HG03342 (cell line): Measurements from ENCODE around the gene RALGPS1.
A peak's percentile ranks its signal among the peaks of the same experiment; 100 is the strongest.

Experiments used
- ATAC-seq: cut with Tn5 transposase; IDR thresholded peaks from one replicate; pipeline ENCODE4 v1.9.1; 2021; ENCODE audit warnings: mild to moderate bottlenecking, moderate library complexity; ENCODE audit not compliant: unreplicated experiment

The RALGPS1 gene

GRCh38 chr9:127020802-127021078 lies 106.2 kb downstream of the RALGPS1 start:
- ATAC-seq, result no peak

- no peak for ATAC-seq
Measured at GRCh38 chr9:127021664-127022363, 107.2 kb downstream of the RALGPS1 start.

DNA sequence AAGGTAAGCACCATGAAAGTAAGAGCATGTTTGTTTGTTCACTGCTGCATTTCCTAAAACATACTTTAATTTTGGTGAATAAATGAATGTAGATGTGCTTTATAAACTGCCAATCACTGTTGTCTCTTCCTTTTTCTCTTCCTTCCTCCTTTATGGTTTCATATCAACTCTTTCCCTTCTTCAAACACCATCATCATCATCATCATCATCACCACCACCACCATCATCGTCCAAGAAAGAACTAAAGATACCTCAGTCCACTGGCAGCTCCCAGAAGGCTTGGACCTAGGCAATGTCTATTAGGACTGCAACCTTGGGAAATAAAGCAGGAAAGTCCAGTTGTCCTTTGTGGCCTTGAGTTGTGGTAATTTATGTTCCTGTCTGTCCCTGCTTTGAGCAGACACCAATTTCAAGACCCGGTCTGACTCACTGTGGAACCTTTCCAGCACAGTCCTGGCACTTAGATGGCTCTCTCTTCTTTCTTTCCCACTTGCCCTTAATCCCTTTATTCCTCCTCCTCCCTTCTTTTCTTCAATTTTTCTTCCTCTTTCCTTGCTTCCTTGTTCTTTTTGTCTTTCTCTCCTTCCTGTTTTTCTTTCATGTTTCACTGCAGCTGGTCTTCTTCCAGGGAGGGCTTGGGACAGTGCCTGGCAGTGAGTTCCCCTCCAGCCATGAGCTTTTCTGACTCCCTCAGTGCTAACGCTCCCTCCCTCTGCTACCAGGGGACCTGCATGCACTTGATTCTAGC lies 108.5 kb downstream of the RALGPS1 start:
- ATAC-seq, result no peak

DNA sequence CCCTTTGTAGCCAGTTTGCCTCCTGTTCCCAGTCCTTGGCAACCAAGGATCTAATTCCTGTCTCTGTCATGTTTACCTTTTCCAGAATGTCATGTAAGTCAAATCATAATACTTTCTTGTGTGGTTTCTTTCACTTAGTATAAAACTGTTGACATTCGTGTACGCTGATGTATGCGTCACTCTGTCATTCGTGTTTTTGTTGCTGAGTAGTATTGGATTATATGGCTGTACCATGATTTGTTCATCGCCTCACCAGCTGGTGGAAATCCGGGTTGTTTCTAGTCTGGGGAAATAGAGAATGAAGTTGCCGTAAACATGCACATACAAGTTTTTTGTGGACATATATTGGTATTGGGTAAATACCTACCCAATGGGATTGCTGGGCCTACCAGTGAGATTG lies 110.5 kb downstream of the RALGPS1 start:
- ATAC-seq, result no peak

DNA sequence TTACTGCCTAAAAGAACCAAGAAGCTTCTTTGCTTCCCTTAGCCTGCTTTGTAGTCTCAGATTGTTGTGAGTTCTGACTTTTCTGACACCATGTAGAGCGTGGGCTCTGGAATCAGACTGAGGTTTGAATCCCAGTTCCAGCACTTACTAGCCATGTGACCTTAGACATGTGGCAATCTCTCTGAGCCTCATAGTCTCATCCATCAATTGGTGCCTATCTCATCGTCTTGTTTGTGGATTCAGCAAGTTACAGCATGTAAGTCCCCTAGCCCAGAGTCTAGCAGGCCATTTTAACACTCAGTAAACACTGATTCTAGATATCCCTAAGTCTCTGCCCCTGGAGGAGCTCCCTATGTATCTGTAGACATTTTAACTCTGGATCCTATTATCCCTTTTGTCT lies 113.1 kb downstream of the RALGPS1 start:
- ATAC-seq, result no peak

GRCh38 chr9:127029548-127029947 lies 115.0 kb downstream of the RALGPS1 start:
- ATAC-seq, result no peak

DNA sequence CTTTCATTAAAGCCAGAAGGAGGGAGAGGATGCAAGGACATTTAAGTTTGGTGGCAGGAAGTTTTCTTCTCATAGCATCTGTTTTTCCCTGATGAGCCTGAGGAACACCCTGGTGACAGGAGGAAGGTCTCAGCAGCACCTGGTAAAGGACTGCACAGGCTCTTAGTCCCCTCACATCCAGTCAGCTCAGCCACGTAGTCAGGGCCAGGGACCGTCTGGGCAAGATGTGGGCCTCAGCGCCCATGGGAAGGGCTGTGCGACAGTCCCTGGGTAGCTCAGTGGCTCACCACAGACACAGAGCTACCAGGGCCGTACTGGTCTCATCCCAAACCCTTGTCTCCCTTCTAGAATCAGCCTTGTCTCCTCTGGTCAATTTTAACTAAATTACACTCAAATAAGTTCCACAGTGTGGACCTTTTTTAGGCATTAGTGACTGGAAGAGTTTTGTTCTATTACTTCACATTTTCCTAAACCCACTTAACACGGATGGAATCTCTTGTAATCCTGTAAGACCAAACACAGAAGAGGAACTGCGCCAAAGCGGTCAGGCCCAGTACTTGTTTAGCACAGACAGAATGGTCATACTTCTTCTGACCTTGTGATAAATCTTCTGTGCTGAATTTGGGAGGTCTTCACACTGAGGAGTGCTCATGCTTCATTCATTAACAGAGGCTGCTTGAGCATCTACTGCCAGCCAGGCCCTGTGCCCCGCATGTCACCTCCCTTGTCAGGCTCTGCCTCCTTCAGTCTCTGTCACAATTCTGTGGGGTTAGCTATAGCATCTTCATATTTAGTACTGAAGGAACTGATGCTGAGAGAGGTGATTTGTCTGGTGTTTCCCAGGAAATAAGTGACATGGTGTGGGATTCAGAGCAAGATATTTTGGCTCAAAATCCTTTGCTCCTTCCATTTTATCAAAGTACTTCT lies 116.5 kb downstream of the RALGPS1 start:
- ATAC-seq, result no peak

DNA sequence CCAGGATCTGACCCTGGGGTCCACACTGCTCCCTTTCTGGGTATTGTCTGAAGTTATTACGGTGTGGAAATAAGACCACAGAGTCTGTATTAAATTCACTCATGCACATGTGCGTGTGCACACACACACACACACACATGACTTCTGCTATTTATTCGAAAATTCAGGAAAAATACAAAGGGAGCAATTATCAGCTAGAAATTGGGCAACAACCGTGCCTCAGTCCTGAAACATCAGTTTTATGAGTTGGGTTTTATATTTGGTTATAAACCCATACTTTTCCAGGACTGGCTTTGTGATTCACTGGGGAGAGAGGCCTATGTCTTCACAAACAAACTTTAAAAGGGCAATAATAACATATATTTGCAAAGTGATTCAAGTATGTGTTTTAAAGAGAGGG lies 117.7 kb downstream of the RALGPS1 start:
- ATAC-seq, result no peak

GRCh38 chr9:127033061-127033460 lies 118.5 kb downstream of the RALGPS1 start:
- no peak for ATAC-seq

DNA sequence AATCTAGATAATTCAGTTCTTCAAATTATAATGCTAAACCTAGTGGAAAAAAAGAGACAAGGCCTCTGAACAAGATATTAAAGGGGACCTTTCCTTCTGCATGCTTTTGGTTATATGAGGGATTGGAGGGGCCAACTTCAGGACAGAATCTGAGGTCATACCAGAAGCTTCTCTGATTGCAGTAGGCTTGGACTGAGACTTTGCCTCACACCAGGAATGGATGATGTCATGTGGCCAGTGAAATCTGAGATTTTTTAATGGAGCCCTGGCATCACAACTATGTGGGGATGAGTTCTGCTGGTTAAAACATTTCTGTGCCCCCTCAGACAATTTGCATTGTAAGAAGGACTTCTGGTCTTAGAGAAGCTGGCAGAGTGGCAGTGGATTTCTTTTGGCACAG lies 119.2 kb downstream of the RALGPS1 start:
- ATAC-seq, result no peak

DNA sequence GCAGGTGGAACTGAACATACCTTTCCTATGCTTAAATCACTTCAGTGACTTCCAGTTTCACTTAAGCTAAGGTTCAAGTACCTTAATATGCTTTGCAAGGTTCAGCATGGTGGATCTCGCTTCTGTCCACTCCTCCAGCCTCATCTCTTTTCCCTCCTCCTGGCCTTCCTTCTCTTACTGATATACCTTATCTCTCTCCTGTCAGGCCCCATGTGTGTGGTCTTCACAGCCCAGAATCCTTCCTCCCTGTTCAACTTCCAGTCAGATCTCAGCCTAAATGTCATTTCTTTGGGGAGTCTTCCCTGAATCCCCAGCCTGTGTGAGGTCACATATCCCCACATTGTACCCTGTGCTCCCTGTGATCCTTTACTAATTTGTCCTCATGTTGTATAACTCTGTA lies 120.1 kb downstream of the RALGPS1 start:
- ATAC-seq, result no peak

DNA sequence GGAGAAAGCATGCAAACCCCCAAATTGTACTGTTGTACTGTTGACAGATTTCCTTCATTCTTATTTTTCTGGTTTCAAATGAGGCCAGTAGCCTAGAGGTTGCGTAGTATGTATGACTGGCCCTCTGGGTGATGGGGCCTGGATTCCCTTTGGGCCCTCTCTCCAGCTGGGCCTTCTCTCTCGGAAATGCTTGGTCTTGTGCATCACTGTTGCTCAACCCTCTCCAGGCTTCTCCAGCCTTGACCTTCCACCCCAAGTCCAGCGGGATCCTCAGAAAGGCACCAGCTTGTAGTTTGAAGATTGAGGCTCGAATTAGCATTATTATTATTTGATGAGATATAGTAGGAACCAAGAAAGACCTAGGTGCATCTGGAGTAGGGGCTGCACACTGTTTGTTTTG lies 120.8 kb downstream of the RALGPS1 start:
- ATAC-seq, result no peak

GRCh38 chr9:127035948-127036347 lies 121.4 kb downstream of the RALGPS1 start:
- no peak for ATAC-seq

DNA sequence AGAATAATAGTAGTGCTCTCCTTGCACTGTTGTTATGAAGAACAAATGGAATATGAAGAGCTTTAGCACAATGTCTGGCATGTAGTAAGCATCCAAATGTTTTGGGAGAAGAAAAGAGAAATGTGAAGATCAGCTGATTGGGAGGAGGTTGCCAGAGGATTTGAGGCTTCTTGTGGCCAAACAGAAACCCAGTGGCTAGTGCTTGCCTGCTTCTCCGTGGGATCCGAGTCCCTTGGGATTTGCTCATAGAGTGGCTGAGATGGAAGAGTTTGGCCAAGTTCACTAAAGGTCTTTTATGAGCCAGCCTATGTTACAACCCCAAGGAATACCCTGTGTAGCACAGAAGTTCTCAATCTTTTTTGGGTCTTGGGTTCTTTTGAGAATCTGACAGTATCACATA lies 121.9 kb downstream of the RALGPS1 start:
- ATAC-seq, result no peak

- no peak for ATAC-seq
Measured at GRCh38 chr9:127038531-127038930, 123.9 kb downstream of the RALGPS1 start.

DNA sequence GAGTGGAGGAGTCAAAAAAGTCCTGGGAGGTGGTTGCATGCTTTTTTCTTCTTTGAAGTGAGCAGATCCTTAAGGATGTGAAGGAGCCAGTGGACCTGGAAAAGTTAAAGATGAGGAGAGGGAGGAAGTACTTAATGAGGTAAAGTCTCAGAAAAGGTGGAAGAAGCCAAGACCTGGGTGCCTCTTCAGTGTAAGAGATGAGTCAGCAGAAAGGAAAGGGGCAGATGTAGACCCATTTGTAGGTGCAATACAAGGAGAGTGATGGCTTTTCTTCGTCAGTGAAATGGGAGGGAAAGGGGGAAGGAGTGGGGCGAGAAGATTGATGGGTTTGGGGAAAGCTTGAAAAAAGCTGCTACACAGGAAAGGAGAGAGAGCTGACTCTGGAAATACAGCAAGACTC lies 124.9 kb downstream of the RALGPS1 start:
- no peak for ATAC-seq

DNA sequence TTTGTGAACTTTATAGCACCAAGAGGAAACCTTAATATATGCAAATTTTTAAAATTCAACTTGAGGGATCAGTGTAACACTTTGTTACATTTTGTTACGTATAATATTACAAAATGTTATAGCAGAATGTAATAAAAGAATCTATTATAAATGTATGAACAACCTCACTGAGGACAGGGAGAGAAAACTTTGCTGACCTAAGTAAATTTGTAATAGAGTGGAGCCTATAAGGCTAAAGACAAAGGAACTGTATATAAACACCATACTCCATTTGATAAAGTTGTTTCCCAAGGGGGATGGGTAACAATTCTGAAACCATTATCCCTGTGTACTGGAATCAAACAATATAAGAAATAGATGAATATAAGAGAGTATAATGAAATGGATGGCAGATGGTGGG lies 130.6 kb downstream of the RALGPS1 start:
- no peak for ATAC-seq

DNA sequence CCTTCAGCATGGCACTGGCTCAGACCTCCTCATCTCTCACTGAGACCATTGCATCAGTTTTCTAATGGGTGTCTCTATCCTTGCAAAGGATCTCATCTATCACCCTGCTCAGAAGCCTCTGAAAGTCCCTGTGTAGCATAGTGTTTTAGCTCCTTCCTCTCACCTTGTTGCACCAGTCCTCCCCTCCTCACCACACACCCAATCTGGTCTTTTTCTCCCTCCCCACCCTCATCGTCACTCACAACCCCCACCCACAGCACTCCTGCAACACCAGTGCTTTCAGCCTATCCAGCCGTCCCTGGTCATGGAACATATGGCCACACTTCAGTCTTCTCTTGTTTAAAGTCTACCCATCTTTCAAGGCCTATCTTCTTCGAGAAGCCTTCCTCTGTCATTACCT lies 133.4 kb downstream of the RALGPS1 start:
- ATAC-seq, result no peak

- peak; percentile 46 for ATAC-seq
Measured at GRCh38 chr9:127049044-127049443, 134.5 kb downstream of the RALGPS1 start.

- ATAC-seq, result no peak
Measured at GRCh38 chr9:127049581-127049980, 135.0 kb downstream of the RALGPS1 start.

- no peak for ATAC-seq
Measured at GRCh38 chr9:127050152-127050551, 135.6 kb downstream of the RALGPS1 start.

DNA sequence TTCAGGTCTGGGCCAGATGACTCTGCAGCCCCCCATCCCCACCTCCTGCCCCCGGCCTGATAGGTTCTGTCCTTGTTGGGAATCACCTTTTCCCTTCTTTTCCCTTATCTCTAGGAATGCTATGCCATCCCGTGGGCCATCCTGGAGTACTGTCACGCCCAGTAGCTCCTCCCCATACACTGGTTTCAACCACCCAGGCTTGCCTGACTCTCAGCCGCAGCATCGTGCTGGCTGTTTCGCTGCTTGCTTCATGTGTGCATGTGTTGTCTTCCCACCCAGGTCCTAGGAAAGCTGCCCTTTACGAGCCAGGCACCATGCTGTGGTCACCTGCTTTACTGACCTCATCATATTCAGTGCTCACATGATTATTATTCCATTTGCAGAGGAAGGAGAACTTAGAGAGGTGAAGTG lies 136.0 kb downstream of the RALGPS1 start:
- no peak for ATAC-seq
